ENCODE data around the gene ZNF385B. TPM values are rescaled to one million over a fixed set of nuclear protein-coding genes. Genes with fewer than 3 reads are reported as not detected.

Gene ZNF385B
- total and polyA plus RNA-seq, 9 of the 15 experiments (the other 6 are each of a cell fraction or from before 2014, with no cell fraction given) = 0.50 TPM; not detected in 8

DNA sequence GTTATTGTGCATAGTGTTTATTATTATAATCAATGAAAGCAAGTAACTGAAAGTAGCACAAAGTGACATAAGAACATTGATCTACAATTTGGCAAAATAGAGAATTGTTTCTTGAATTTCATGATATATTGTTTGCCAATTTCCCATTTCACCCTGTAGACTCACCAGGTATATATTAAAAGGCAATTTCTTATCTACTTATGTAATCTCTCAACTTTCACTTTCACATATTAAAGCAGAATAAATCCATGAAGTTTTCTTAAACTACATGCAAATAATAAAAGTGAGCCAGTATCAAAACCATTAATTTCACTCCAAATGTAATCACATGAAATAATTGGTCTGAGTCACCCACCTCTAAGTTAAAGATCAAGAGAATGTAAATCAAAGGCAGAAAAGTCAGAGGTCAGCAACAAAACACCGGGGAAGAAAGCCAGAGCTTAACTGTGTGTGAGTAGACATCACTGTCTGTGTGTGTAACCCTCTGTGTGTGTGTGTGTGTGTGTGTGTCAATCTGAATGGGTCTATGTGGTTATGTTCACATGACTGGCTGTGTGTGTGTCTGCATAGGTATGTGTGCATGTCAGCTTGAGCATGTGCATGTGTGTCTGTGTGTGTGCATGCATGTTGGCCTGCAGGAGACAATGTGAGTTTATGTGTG lies 44.1 kb downstream of the ZNF385B start:
- intact Hi-C loops (cut with micrococcal nuclease) (no loop called here), in situ Hi-C loops (cut with MboI) (no loop called here)
- POLR2A ChIA-PET = no interaction called here
- H3K9me1 ChIP-seq (ENCODE audit: control insufficient read depth, insufficient read depth, low read length) = no peaks in the 10 kb centered on the region
- no peak overlapping the region for H3K27ac ChIP-seq (ENCODE audit: extremely low read depth, low read depth, low read length)
- H3K79me2 ChIP-seq (ENCODE audit: control insufficient read depth, insufficient read depth, low read length) = no peaks in the 10 kb centered on the region
- ATAC-seq (no peak), FAIRE-seq (no peak), DNase-seq (ENCODE audit: extremely low read depth in 1 of 4, low spot score in 3 of 4) (no peak)
- no TSS peak for BruUV-seq (replicated peaks)
- H3K4me3 ChIP-seq = no peak overlapping the region
- H3K9me3 ChIP-seq (replicated peaks; ENCODE audit: control insufficient read depth, insufficient read depth, low read depth, low read length) = no peaks in the 10 kb centered on the region
- no peaks in the 10 kb centered on the region for H3K36me3 ChIP-seq (ENCODE audit: control insufficient read depth, insufficient read depth, low read length)
- CTCF ChIA-PET (ENCODE audit: low intra/inter-chr PET ratio) = no interaction called here
- no peak overlapping the region for H2AFZ ChIP-seq (ENCODE audit: low read depth, low read length)
- H3K9ac ChIP-seq (ENCODE audit: insufficient read depth in 1 of 2, low read depth in 2 of 2, low read length in 2 of 2) = no peak overlapping the region
- 0% methylated on average over 1 of the region's 1 CpG for WGBS (ENCODE audit: insufficient coverage, low coverage, missing lambda C conversion rate)
- no peaks in the 10 kb centered on the region for H3K27me3 ChIP-seq (ENCODE audit: control insufficient read depth in 2 of 2, insufficient read depth in 2 of 2, low read length in 2 of 2)
- H3K4me2 ChIP-seq (ENCODE audit: insufficient read depth, low read length) = no peak overlapping the region
- H3K4me1 ChIP-seq (replicated peaks in 1 of 2; ENCODE audit: control insufficient read depth in 2 of 2, insufficient read depth in 2 of 2, low read length in 2 of 2) = peaks cover 0 to 3% of the 10 kb centered on the region in 2 experiments; a peak in 1 of 5 replicates
- no peaks in the 10 kb centered on the region for H4K20me1 ChIP-seq (replicated peaks; ENCODE audit: control insufficient read depth, insufficient read depth, low read length)
- TF ChIP-seq, protein P1, sequence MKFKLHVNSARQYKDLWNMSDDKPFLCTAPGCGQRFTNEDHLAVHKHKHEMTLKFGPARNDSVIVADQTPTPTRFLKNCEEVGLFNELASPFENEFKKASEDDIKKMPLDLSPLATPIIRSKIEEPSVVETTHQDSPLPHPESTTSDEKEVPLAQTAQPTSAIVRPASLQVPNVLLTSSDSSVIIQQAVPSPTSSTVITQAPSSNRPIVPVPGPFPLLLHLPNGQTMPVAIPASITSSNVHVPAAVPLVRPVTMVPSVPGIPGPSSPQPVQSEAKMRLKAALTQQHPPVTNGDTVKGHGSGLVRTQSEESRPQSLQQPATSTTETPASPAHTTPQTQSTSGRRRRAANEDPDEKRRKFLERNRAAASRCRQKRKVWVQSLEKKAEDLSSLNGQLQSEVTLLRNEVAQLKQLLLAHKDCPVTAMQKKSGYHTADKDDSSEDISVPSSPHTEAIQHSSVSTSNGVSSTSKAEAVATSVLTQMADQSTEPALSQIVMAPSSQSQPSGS (CRISPR knock-in tag; IDR thresholded peaks at IDR 0.05) = no peak
- TF ChIP-seq BDP1 (IDR thresholded peaks at IDR 0.05; ENCODE audit: insufficient read depth, insufficient read length) (no peak), KAT8 (IDR thresholded peaks at IDR 0.05; ENCODE audit: low read depth) (no peak), RBM34 (IDR thresholded peaks at IDR 0.05; ENCODE audit: borderline replicate concordance, insufficient read depth, low read length) (no peak), EP300 (IDR thresholded peaks at IDR 0.05; ENCODE audit: low read length) (no peak)
- TF ChIP-seq, protein P2, sequence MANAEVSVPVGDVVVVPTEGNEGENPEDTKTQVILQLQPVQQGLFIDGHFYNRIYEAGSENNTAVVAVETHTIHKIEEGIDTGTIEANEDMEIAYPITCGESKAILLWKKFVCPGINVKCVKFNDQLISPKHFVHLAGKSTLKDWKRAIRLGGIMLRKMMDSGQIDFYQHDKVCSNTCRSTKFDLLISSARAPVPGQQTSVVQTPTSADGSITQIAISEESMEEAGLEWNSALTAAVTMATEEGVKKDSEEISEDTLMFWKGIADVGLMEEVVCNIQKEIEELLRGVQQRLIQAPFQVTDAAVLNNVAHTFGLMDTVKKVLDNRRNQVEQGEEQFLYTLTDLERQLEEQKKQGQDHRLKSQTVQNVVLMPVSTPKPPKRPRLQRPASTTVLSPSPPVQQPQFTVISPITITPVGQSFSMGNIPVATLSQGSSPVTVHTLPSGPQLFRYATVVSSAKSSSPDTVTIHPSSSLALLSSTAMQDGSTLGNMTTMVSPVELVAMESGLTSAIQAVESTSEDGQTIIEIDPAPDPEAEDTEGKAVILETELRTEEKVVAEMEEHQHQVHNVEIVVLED (CRISPR knock-in tag; IDR thresholded peaks at IDR 0.05) = no peak
- TF ChIP-seq, protein P3, sequence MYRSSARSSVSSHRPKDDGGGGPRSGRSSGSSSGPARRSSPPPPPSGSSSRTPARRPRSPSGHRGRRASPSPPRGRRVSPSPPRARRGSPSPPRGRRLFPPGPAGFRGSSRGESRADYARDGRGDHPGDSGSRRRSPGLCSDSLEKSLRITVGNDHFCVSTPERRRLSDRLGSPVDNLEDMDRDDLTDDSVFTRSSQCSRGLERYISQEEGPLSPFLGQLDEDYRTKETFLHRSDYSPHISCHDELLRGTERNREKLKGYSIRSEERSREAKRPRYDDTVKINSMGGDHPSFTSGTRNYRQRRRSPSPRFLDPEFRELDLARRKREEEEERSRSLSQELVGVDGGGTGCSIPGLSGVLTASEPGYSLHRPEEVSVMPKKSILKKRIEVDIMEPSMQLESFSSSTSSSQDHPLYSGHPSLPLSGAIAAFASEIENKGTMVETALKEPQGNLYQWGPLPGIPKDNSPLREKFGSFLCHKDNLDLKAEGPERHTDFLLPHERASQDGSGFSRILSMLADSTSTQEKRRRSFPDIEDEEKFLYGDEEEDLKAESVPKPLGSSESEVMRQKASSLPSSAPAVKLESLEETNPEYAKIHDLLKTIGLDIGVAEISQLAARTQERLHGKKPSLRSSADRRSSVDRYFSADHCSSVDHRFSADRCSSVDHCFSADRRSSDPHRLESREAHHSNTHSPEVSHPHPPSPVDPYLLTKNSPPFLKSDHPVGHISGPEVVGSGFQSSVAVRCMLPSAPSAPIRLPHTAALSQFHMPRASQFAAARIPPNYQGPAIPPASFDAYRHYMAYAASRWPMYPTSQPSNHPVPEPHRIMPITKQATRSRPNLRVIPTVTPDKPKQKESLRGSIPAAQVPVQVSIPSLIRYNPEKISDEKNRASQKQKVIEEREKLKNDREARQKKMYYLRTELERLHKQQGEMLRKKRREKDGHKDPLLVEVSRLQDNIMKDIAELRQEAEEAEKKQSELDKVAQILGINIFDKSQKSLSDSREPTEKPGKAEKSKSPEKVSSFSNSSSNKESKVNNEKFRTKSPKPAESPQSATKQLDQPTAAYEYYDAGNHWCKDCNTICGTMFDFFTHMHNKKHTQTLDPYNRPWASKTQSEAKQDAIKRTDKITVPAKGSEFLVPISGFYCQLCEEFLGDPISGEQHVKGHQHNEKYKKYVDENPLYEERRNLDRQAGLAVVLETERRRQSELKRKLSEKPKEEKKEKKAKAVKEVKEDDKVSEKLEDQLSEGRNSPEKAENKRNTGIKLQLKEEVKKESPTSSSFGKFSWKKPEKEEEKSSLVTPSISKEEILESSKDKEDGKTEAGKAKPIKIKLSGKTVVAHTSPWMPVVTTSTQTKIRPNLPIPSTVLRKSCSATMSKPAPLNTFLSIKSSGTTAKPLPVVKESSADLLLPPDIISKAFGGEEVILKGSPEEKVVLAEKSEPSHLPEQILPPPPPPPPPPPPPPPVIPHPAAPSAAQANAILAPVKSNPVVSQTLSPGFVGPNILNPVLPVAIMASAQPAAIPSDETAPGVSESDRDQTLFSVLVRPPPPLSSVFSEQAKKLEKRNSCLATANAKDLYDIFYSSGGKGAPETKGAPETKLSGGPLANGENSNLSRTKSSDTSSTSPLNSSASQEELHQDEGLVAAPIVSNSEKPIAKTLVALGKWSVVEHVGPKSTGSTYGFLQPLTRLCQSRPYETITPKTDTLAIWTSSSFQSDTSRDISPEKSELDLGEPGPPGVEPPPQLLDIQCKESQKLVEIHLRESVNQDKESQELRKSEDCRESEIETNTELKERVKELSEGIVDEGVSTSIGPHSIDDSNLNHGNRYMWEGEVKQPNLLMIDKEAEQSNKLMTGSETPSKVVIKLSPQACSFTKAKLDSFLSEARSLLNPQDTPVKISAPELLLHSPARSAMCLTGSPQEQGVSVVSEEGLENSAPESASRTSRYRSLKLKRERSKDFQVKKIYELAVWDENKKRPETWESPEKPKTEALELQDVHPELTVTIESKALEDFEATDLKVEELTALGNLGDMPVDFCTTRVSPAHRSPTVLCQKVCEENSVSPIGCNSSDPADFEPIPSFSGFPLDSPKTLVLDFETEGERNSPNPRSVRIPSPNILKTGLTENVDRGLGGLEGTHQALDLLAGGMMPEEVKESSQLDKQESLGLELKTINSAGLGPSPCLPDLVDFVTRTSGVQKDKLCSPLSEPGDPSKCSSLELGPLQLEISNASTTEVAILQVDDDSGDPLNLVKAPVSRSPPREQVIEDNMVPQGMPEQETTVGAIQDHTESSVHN (IDR thresholded peaks at IDR 0.05; ENCODE audit: borderline replicate concordance in 1 of 2, low read depth in 1 of 2) = no peak
- TF ChIP-seq, protein P4, sequence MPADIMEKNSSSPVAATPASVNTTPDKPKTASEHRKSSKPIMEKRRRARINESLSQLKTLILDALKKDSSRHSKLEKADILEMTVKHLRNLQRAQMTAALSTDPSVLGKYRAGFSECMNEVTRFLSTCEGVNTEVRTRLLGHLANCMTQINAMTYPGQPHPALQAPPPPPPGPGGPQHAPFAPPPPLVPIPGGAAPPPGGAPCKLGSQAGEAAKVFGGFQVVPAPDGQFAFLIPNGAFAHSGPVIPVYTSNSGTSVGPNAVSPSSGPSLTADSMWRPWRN (IDR thresholded peaks at IDR 0.05; ENCODE audit: low read depth) = no peak
